ENCODE data around the gene SLC7A8.

GRCh38 chr14:23095196-23096108 lies 88.0 kb downstream of the SLC7A8 start, which contains the start of gene C14orf119:
- TF ChIP-seq EZH2phosphoT487 (IDR thresholded peaks at IDR 0.05; ENCODE audit: low read depth) (no peak), CTCF (IDR thresholded peaks at IDR 0.05; ENCODE audit: low read depth, low read length) (no peak)
